ENCODE results near the gene ATXN10.

Gene ATXN10

GRCh38 chr22:45878051-45878781, 206.6 kb downstream of the ATXN10 start:
- no peak for DNase-seq (ENCODE audit: low read depth)

- DNase-seq (ENCODE audit: low read depth) = no peak
Measured at GRCh38 chr22:45878901-45879551, 207.4 kb downstream of the ATXN10 start.

- no peak for DNase-seq (ENCODE audit: low read depth)
Measured at GRCh38 chr22:45879552-45879949, 207.9 kb downstream of the ATXN10 start.

- DNase-seq (ENCODE audit: low read depth) = no peak
Measured at GRCh38 chr22:45880091-45880715, 208.6 kb downstream of the ATXN10 start.

GRCh38 chr22:45880716-45881523, 209.3 kb downstream of the ATXN10 start:
- DNase-seq (ENCODE audit: low read depth) = no peak

- no peak for DNase-seq (ENCODE audit: low read depth)
Measured at GRCh38 chr22:45881524-45881875, 209.9 kb downstream of the ATXN10 start.

GRCh38 chr22:45882881-45883810, 211.5 kb downstream of the ATXN10 start:
- DNase-seq (ENCODE audit: low read depth) = no peak

- no peak for DNase-seq (ENCODE audit: low read depth)
Measured at GRCh38 chr22:45883811-45884170, 212.2 kb downstream of the ATXN10 start.

GRCh38 chr22:45884201-45885062, 212.8 kb downstream of the ATXN10 start:
- no peak for DNase-seq (ENCODE audit: low read depth)

GRCh38 chr22:45885171-45885840, 213.7 kb downstream of the ATXN10 start:
- DNase-seq (ENCODE audit: low read depth) = no peak

- DNase-seq (ENCODE audit: low read depth) = no peak
Measured at GRCh38 chr22:45885941-45886395, 214.3 kb downstream of the ATXN10 start.

- no peak for DNase-seq (ENCODE audit: low read depth)
Measured at GRCh38 chr22:45886540-45886939, 214.9 kb downstream of the ATXN10 start.

GRCh38 chr22:45887202-45888131, 215.8 kb downstream of the ATXN10 start:
- DNase-seq (ENCODE audit: low read depth) = no peak

- DNase-seq (ENCODE audit: low read depth) = no peak
Measured at GRCh38 chr22:45888221-45889092, 216.8 kb downstream of the ATXN10 start.

GRCh38 chr22:45889093-45889538, 217.5 kb downstream of the ATXN10 start:
- no peak for DNase-seq (ENCODE audit: low read depth)

GRCh38 chr22:45889539-45890350, 218.1 kb downstream of the ATXN10 start:
- DNase-seq (ENCODE audit: low read depth) = no peak

- no peak for DNase-seq (ENCODE audit: low read depth)
Measured at GRCh38 chr22:45890351-45890635, 218.7 kb downstream of the ATXN10 start.
